HG03457 (cell line): ENCODE results near the gene CACNA2D3.

Experiments used
- ATAC-seq: cut with Tn5 transposase; IDR thresholded peaks from one replicate; pipeline ENCODE4 v1.9.1; 2021; ENCODE audit warnings: moderate number of reproducible peaks; ENCODE audit not compliant: unreplicated experiment

The CACNA2D3 gene

GRCh38 chr3:54939557-54940300 is 817.4 kb downstream of the CACNA2D3 start:
- ATAC-seq, result no peak

- ATAC-seq, result no peak
Measured at GRCh38 chr3:54940971-54941370, 818.6 kb downstream of the CACNA2D3 start.

- no peak for ATAC-seq
Measured at GRCh38 chr3:54941690-54942362, 819.5 kb downstream of the CACNA2D3 start.

- ATAC-seq, result no peak
Measured at GRCh38 chr3:54949491-54950044, 827.2 kb downstream of the CACNA2D3 start.

- no peak for ATAC-seq
Measured at GRCh38 chr3:54950391-54951003, 828.1 kb downstream of the CACNA2D3 start.

- no peak for ATAC-seq
Measured at GRCh38 chr3:54951405-54951804, 829.1 kb downstream of the CACNA2D3 start.

- ATAC-seq, result no peak
Measured at GRCh38 chr3:54954022-54954421, 831.7 kb downstream of the CACNA2D3 start.

- no peak for ATAC-seq
Measured at GRCh38 chr3:54954521-54954920, 832.2 kb downstream of the CACNA2D3 start.

GRCh38 chr3:54955496-54955895 is 833.1 kb downstream of the CACNA2D3 start:
- no peak for ATAC-seq

- ATAC-seq, result no peak
Measured at GRCh38 chr3:54955941-54956340, 833.6 kb downstream of the CACNA2D3 start.

GRCh38 chr3:54957711-54958110 is 835.4 kb downstream of the CACNA2D3 start:
- no peak for ATAC-seq

- no peak for ATAC-seq
Measured at GRCh38 chr3:54960082-54960481, 837.7 kb downstream of the CACNA2D3 start.

GRCh38 chr3:54960701-54961100 is 838.3 kb downstream of the CACNA2D3 start:
- no peak for ATAC-seq

GRCh38 chr3:54962200-54962599 is 839.8 kb downstream of the CACNA2D3 start:
- no peak for ATAC-seq

GRCh38 chr3:54963641-54964040 is 841.3 kb downstream of the CACNA2D3 start:
- ATAC-seq, result no peak

- ATAC-seq, result no peak
Measured at GRCh38 chr3:54964081-54964480, 841.7 kb downstream of the CACNA2D3 start.

- ATAC-seq, result no peak
Measured at GRCh38 chr3:54965746-54966145, 843.4 kb downstream of the CACNA2D3 start.

GRCh38 chr3:54966979-54967378 is 844.6 kb downstream of the CACNA2D3 start:
- ATAC-seq, result no peak

- no peak for ATAC-seq
Measured at GRCh38 chr3:54967731-54968161, 845.4 kb downstream of the CACNA2D3 start.

- ATAC-seq, result no peak
Measured at GRCh38 chr3:54968546-54969172, 846.3 kb downstream of the CACNA2D3 start.

GRCh38 chr3:54969652-54970051 is 847.3 kb downstream of the CACNA2D3 start:
- ATAC-seq, result no peak
